ENCODE data around the gene PELI2.
A peak's percentile ranks its signal among the peaks of the same experiment; 100 is the strongest.

Gene PELI2

DNA sequence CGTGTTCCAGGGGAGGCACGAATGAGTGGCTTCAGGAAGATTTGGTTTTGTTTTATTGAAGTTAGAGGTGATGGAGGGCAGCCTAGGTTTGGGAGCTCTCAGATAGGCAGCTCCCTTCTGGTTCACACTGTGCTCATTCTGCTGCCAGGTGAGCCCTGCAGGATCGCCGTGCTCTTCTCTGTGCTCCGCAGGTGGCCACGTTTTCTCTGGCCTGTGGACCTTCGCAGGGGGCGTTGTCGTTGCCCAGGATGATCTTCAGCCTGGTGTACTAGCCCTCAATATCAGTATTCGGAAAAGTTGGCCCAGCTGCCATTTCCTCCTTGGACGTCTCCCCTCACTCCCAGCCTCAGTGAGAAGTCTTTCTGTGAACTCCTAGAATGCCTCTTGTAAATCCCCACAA, 69.5 kb downstream of the PELI2 start:
- Mint-ChIP-seq H3K27me3 (no peaks in the 10 kb centered on the region), H3K27ac (no peak overlapping the region), H3K4me3 (no peak overlapping the region), H3K36me3 (ENCODE audit: low read depth) (no peaks in the 10 kb centered on the region), H3K9me3 (no peaks in the 10 kb centered on the region), H3K4me1 (ENCODE audit: low read depth) (no peaks in the 10 kb centered on the region)
- no peak for DNase-seq

GRCh38 chr14:56189307-56189706, 71.1 kb downstream of the PELI2 start:
- Mint-ChIP-seq H3K27ac (no peak overlapping the region), H3K4me3 (no peak overlapping the region), H3K9me3 (no peaks in the 10 kb centered on the region), H3K4me1 (ENCODE audit: low read depth) (peaks cover 6% of the 10 kb centered on the region), H3K36me3 (ENCODE audit: low read depth) (no peaks in the 10 kb centered on the region), H3K27me3 (no peaks in the 10 kb centered on the region)
- DNase-seq: no peak

DNA sequence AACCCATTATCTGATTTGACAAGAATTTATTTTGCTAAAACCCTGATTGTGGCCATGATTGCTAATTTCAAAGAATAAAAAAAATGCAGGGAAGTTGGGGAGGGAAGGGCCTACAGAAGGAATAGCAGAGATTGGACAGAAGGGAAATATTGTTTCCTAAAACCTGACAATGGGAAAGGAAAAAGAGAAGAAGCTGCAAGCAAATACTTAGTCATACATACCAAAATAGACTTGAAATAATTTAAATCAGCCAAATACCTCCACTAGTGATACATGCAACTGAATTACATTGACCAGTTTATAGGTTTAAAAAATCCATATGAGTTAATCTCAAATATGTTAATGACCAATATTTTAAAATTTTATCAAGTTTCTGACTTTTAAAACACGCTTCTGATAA, 75.1 kb downstream of the PELI2 start:
- Mint-ChIP-seq H3K4me1 (ENCODE audit: low read depth) (peaks cover 27% of the 10 kb centered on the region), H3K9me3 (no peaks in the 10 kb centered on the region), H3K27ac (no peak overlapping the region), H3K4me3 (no peak overlapping the region), H3K27me3 (no peaks in the 10 kb centered on the region), H3K36me3 (ENCODE audit: low read depth) (no peaks in the 10 kb centered on the region)
- DNase-seq: no peak

DNA sequence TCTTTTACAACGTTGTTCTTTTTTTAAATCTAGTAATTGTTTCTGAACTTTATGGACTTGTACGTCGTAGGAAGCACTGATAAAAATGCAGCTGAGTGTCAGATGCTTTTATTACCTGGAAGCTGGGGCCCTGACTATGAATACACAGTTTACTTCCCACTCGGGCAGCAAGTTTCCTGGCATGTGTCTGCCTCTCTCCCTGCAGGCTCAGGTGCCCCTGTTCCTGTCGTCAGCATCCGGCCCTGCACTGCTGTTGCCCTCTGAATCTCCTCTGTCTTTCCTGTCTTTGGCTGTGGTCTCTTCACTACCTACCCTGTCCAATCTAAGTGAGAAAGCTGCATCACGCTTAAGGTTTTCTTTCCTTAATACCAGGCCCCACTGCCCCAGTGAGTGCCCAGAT, 75.8 kb downstream of the PELI2 start:
- H3K4me1 Mint-ChIP-seq (ENCODE audit: low read depth): peaks cover 27% of the 10 kb centered on the region
- H3K9me3 Mint-ChIP-seq: no peaks in the 10 kb centered on the region
- no peak for DNase-seq
- no peaks in the 10 kb centered on the region for H3K27me3 Mint-ChIP-seq
- H3K36me3 Mint-ChIP-seq (ENCODE audit: low read depth): no peaks in the 10 kb centered on the region
- H3K4me3 Mint-ChIP-seq: no peak overlapping the region
- H3K27ac Mint-ChIP-seq: no peak overlapping the region

DNA sequence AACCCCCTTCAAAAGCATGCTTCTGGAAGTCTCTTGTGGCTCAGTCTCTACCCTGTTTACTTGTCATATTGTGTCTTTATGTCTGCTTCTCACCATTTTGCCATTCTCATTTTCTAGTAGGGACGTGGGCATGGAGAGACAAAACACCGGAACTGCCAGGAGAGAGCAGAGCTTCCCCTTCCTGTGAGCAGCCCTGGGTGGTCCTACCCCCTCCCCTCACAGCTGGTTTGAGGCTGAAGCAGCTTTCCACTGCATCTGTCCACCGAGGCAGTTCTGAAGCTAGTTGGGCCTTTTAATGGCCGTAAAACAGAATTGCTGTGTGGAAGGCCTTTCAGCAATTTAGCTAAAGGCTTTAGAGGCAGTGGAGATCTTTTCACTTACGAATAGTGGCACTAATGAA, 77.0 kb downstream of the PELI2 start:
- DNase-seq: no peak
- Mint-ChIP-seq H3K27me3 (no peaks in the 10 kb centered on the region), H3K9me3 (no peaks in the 10 kb centered on the region), H3K4me1 (ENCODE audit: low read depth) (peaks cover 27% of the 10 kb centered on the region), H3K27ac (no peak overlapping the region), H3K4me3 (no peak overlapping the region), H3K36me3 (ENCODE audit: low read depth) (no peaks in the 10 kb centered on the region)

- DNase-seq: peak; percentile 41
- Mint-ChIP-seq H3K4me1 (ENCODE audit: low read depth) (peaks cover 27% of the 10 kb centered on the region), H3K4me3 (no peak overlapping the region), H3K36me3 (ENCODE audit: low read depth) (no peaks in the 10 kb centered on the region), H3K27ac (peak overlapping the region; percentile 62), H3K27me3 (no peaks in the 10 kb centered on the region), H3K9me3 (no peaks in the 10 kb centered on the region)
Measured at GRCh38 chr14:56195704-56196103, 77.5 kb downstream of the PELI2 start.

DNA sequence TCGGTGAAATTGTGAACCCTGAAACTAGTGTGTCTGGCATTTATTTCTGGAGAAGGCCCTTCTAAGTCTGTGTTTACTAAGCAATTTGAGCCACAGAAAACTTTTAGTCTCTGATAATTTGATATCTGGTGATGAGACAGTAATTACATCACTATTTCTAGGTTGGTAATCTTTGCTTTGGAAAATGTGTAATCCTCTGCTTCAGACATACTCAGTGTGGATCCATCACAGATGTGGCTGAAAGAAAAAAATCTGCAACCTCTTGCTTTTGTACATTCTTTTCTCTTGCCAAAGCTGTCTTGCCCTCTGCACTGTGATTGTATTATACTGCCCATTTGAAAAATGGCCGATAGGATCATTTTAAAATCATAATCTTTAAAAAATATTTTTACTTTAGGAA, 78.1 kb downstream of the PELI2 start:
- Mint-ChIP-seq H3K9me3 (no peaks in the 10 kb centered on the region), H3K27me3 (no peaks in the 10 kb centered on the region), H3K27ac (no peak overlapping the region), H3K4me1 (ENCODE audit: low read depth) (peaks cover 27% of the 10 kb centered on the region), H3K36me3 (ENCODE audit: low read depth) (no peaks in the 10 kb centered on the region), H3K4me3 (no peak overlapping the region)
- no peak for DNase-seq

- peaks cover 30% of the 10 kb centered on the region for H3K4me1 Mint-ChIP-seq (ENCODE audit: low read depth)
- H3K9me3 Mint-ChIP-seq: no peaks in the 10 kb centered on the region
- H3K4me3 Mint-ChIP-seq: no peak overlapping the region
- no peaks in the 10 kb centered on the region for H3K27me3 Mint-ChIP-seq
- H3K27ac Mint-ChIP-seq: no peak overlapping the region
- H3K36me3 Mint-ChIP-seq (ENCODE audit: low read depth): no peaks in the 10 kb centered on the region
- DNase-seq: no peak
Measured at GRCh38 chr14:56197150-56197549, 78.9 kb downstream of the PELI2 start.

- Mint-ChIP-seq H3K27me3 (no peaks in the 10 kb centered on the region), H3K4me3 (no peak overlapping the region), H3K4me1 (ENCODE audit: low read depth) (peaks cover 34% of the 10 kb centered on the region), H3K36me3 (ENCODE audit: low read depth) (no peaks in the 10 kb centered on the region), H3K27ac (no peak overlapping the region), H3K9me3 (no peaks in the 10 kb centered on the region)
- no peak for DNase-seq
Measured at GRCh38 chr14:56198438-56198837, 80.2 kb downstream of the PELI2 start.

DNA sequence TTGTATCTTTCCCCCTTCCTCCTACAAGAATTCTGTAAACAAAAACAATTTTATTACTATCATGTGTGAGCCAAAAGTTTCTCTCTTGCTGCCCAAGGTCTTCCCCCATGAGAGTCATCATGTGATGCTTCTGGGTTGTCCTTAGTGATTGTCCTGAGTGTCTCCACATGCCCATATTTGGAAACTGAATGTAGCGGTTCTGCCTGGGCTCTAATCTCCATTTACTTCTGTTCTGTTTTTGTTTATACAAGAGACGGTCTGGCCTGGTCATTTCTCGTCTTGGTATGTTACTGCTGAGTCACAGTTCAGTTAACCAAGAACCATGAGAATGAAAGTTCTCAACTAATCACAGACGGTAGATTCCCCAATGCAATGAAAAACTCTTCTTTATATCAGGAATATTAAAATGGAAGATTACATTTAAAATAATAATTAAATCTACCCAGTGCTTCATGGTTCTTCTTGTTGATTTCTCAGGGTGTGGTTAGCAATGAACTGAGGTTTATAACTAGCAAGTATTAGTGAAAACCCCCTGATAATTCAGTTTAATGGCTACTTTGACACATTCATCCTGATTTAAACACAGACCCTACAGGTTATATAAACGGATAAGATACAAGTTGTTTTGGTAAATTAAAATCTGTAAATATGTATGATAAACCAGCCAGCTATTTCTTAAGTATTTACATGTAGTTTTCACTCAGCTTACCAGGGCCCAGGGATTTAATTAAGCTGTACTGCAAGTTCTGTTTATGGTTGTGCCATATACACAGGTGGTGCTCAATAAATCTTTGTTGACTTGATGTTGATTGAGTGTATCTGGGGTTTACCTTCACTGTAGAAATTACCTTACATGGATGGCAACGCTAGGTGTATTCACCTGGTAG, 81.1 kb downstream of the PELI2 start:
- H3K9me3 Mint-ChIP-seq: no peaks in the 10 kb centered on the region
- H3K27me3 Mint-ChIP-seq: no peaks in the 10 kb centered on the region
- no peak overlapping the region for H3K27ac Mint-ChIP-seq
- no peak overlapping the region for H3K4me3 Mint-ChIP-seq
- no peak for DNase-seq
- H3K4me1 Mint-ChIP-seq (ENCODE audit: low read depth): peaks cover 28% of the 10 kb centered on the region
- H3K36me3 Mint-ChIP-seq (ENCODE audit: low read depth): no peaks in the 10 kb centered on the region

DNA sequence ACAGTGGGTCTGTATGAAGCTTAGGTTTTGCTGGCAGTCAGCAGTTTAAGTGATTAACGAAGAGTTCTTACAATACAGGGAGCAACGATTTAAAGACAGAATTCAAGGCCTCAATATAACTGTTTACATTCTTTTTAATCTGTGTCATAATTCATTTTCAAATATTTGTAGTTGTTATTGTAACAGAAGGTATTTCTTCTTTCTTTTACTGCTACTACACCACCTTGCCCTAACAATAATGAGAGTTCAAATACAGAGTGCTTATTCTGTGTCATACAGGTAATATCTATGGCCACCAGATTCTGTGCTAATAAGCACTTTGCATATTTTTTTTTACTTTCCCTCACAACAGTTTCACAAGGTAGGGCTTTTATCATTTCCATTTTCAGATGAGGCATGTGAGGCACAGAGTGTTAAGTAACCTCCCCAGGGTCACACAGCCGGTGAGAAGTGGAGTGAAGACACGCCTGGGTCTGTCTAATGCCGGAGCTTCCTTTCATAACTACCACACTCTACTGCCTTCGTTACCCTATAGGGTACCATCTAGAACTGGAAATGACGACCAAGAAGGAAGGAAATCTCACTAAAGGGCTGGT, 81.9 kb downstream of the PELI2 start:
- no peak overlapping the region for H3K27ac Mint-ChIP-seq
- DNase-seq: no peak
- no peaks in the 10 kb centered on the region for H3K9me3 Mint-ChIP-seq
- H3K4me3 Mint-ChIP-seq: no peak overlapping the region
- H3K27me3 Mint-ChIP-seq: no peaks in the 10 kb centered on the region
- H3K4me1 Mint-ChIP-seq (ENCODE audit: low read depth): peaks cover 20% of the 10 kb centered on the region
- H3K36me3 Mint-ChIP-seq (ENCODE audit: low read depth): no peaks in the 10 kb centered on the region

GRCh38 chr14:56202256-56202655, 84.0 kb downstream of the PELI2 start:
- H3K36me3 Mint-ChIP-seq (ENCODE audit: low read depth): no peaks in the 10 kb centered on the region
- no peak overlapping the region for H3K4me3 Mint-ChIP-seq
- DNase-seq: no peak
- H3K9me3 Mint-ChIP-seq: no peaks in the 10 kb centered on the region
- H3K27ac Mint-ChIP-seq: peak overlapping the region; percentile 28
- H3K4me1 Mint-ChIP-seq (ENCODE audit: low read depth): peaks cover 7% of the 10 kb centered on the region
- H3K27me3 Mint-ChIP-seq: no peaks in the 10 kb centered on the region

DNA sequence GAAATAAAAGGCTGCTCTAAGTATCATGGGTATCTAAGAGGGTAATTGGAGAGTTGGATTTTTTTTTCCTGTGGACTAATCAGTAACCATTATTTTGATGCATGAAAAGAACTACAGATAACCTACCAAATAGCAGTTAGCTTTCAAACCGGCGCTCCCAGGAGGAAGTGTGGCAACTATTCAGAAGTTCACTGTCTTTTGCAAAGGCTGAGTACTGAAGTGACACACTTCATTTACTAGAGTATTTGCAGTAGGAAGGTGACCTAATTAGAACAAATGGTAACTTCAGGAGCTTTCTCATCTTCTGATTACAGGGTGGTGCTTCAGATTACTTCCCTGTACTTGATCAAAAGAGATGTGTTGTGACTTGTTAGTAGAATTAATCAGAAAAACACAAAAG, 87.7 kb downstream of the PELI2 start:
- Mint-ChIP-seq H3K4me3 (no peak overlapping the region), H3K4me1 (ENCODE audit: low read depth) (peaks cover 9% of the 10 kb centered on the region), H3K27ac (no peak overlapping the region), H3K27me3 (no peaks in the 10 kb centered on the region), H3K36me3 (ENCODE audit: low read depth) (no peaks in the 10 kb centered on the region), H3K9me3 (no peaks in the 10 kb centered on the region)
- no peak for DNase-seq

- no peaks in the 10 kb centered on the region for H3K36me3 Mint-ChIP-seq (ENCODE audit: low read depth)
- no peak for DNase-seq
- H3K27ac Mint-ChIP-seq: no peak overlapping the region
- no peak overlapping the region for H3K4me3 Mint-ChIP-seq
- peaks cover 9% of the 10 kb centered on the region for H3K4me1 Mint-ChIP-seq (ENCODE audit: low read depth)
- no peaks in the 10 kb centered on the region for H3K9me3 Mint-ChIP-seq
- no peaks in the 10 kb centered on the region for H3K27me3 Mint-ChIP-seq
Measured at GRCh38 chr14:56206596-56206995, 88.4 kb downstream of the PELI2 start.

GRCh38 chr14:56207626-56208292, 89.5 kb downstream of the PELI2 start:
- no peak for DNase-seq
- Mint-ChIP-seq H3K36me3 (ENCODE audit: low read depth) (no peaks in the 10 kb centered on the region), H3K27me3 (no peaks in the 10 kb centered on the region), H3K9me3 (no peaks in the 10 kb centered on the region), H3K27ac (no peak overlapping the region), H3K4me3 (no peak overlapping the region), H3K4me1 (ENCODE audit: low read depth) (peaks cover 2% of the 10 kb centered on the region)

Measured in activated T-cell treated with anti-CD3 and anti-CD28 coated beads, Interleukin-2, amount 50 U/mL, for 24 hours (primary cell).